ENCODE results near the gene RDH14. TPM values are rescaled to one million over a fixed set of nuclear protein-coding genes. Genes with fewer than 3 reads are reported as not detected.
A peak's percentile ranks its signal among the peaks of the same experiment; 100 is the strongest.

RDH14 gene
- total and polyA plus RNA-seq, 4 experiments from 2014 or later, result 18.0 to 42.6 (median 30.7) TPM

DNA sequence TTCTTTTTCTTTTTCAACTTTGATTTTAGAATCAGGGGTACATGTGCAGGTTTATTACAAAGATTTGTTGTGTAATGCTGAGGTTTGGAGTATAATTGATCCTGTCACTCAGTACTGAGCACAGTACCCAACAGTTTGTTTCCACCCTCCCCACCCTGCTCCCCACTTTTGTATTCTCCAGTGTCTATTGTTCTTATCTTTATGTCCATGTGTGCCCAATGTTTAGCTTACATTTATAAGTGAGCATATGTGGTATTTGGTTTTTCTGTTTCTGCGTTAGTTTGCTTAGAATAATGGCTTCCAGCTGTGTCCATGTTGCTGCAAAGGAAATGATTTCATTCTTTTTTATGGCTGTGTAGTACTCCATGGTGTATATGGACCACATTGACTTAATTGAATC is 43.1 kb downstream of the RDH14 start:
- no peaks in the 10 kb centered on the region for H3K36me3 ChIP-seq (ENCODE audit: insufficient read depth, low read length)
- POLR2A ChIA-PET (ENCODE audit: partially characterized antibody), result no interaction called here
- peaks cover 4% of the 10 kb centered on the region for H3K27me3 ChIP-seq (ENCODE audit: insufficient read depth, low read length)
- Mint-ChIP-seq H3K4me3 (no peak overlapping the region), H3K9me3 (no peaks in the 10 kb centered on the region), H3K27ac (peak overlapping the region in 1 of 7 donors; percentile 49), H3K4me1 (no peaks in the 10 kb centered on the region), H3K27me3 (peaks cover 21 to 22% of the 10 kb centered on the region in 2 donors), H3K36me3 (no peaks in the 10 kb centered on the region)
- CTCF ChIA-PET (ENCODE audit: partially characterized antibody), result interaction anchor here (1.0 to 8.1 kb wide), 4 partner anchors 9 to 1357 kb away, joined by 3 to 151 read pairs (median 4); no protein-coding TSS in a partner anchor
- intact Hi-C loops (cut with micrococcal nuclease), result no loop called here
- no peak overlapping the region for H3K27ac ChIP-seq (ENCODE audit: low read depth, low read length)
- no peaks in the 10 kb centered on the region for H3K9me3 ChIP-seq (ENCODE audit: control insufficient read depth in 1 of 2, low read length in 2 of 2)
- H3K4me1 ChIP-seq (ENCODE audit: insufficient read depth, low read length), result no peaks in the 10 kb centered on the region
- no peak overlapping the region for H3K4me3 ChIP-seq (ENCODE audit: low read length in 2 of 2)
- DNase-seq, result no peak

DNA sequence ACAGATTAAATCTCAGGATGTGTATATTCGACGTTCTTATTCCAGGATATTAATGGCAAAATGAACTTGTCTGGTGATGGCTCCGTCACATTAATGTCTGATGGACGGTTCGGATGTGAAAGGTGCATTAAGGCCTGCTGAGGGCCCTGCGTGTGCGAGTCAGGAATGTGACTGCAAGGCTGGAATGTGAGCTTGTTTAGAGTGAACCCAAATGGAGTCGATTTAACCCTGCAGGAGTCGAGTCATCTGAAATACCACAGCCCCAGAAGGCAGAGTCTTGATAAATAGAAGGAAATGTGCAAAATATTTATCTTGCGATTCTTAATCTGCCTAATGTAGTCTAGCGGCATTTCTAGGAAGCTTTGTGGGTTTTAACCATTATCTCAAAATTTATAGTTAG is 44.3 kb downstream of the RDH14 start:
- H3K27me3 ChIP-seq (ENCODE audit: insufficient read depth, low read length), result peaks cover 4% of the 10 kb centered on the region
- no peaks in the 10 kb centered on the region for H3K9me3 ChIP-seq (ENCODE audit: control insufficient read depth in 1 of 2, low read length in 2 of 2)
- H3K4me1 Mint-ChIP-seq, result no peaks in the 10 kb centered on the region
- H3K27me3 Mint-ChIP-seq, result peaks cover 22 to 24% of the 10 kb centered on the region in 2 donors
- intact Hi-C loops (cut with micrococcal nuclease), result no loop called here
- ChIA-PET CTCF (ENCODE audit: partially characterized antibody) (interaction anchor here (8.1 kb wide), 1 partner anchor 1348 kb away, joined by 151 read pairs; no protein-coding TSS in a partner anchor), POLR2A (ENCODE audit: partially characterized antibody) (no interaction called here)
- no peak overlapping the region for H3K27ac Mint-ChIP-seq
- no peak overlapping the region for H3K27ac ChIP-seq (ENCODE audit: low read depth, low read length)
- no peaks in the 10 kb centered on the region for H3K36me3 ChIP-seq (ENCODE audit: insufficient read depth, low read length)
- no peak overlapping the region for H3K4me3 ChIP-seq (ENCODE audit: low read length in 2 of 2)
- no peak overlapping the region for H3K4me3 Mint-ChIP-seq
- H3K9me3 Mint-ChIP-seq, result no peaks in the 10 kb centered on the region
- H3K36me3 Mint-ChIP-seq, result no peaks in the 10 kb centered on the region
- no peaks in the 10 kb centered on the region for H3K4me1 ChIP-seq (ENCODE audit: insufficient read depth, low read length)
- DNase-seq, result no peak

DNA sequence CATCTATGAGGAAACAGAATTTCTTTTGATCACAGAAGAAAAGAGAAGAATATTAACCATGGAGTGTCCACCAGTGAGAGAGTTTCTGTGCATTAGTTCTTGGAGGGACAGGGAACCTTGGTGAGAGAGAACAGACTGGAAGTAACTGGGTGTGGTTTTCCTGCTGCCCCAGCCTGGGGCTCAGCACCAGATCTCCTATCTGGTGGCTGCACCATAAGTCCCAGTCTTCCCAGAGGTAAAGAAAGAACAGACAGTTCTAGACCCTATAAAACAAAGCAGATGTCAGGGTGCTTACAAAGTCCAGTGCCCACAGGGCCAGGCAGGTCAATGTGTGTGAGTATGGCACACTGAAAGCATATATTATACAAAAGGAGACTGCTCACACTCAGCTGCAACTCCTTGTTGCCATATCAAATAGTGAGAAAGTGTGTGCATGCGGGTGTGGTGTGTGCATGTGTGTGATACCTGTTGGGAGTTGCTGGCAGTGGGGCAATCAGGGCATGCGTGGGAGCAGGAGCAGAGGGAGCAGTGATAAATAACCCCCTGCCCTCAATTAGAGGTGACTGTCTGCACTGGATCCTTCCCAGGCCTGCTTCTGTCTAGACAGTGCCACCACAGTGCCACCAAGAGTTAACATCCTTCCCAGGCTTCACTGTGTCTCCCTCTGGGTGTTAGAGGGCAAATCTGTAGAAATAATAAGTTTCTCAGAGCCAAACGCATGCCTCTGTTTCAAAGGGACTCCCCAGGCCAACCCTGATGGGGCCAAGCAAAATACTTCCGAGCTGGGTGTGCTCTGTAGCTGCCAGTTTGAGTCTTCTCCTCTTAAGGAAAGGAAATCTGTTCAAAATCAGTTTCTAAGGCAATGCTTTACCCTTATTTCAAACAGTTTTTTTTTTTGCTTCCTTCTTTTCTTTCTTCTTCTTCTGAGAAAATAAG is 45.7 kb downstream of the RDH14 start:
- ChIA-PET POLR2A (ENCODE audit: partially characterized antibody) (no interaction called here), CTCF (ENCODE audit: partially characterized antibody) (interaction anchor here (8.1 kb wide), 1 partner anchor 1349 kb away, joined by 151 read pairs; no protein-coding TSS in a partner anchor)
- Histone ChIP-seq H3K27ac (ENCODE audit: low read depth, low read length) (no peak overlapping the region), H3K36me3 (ENCODE audit: insufficient read depth, low read length) (no peaks in the 10 kb centered on the region), H3K4me1 (ENCODE audit: insufficient read depth, low read length) (no peaks in the 10 kb centered on the region), H3K27me3 (ENCODE audit: insufficient read depth, low read length) (peaks cover 4% of the 10 kb centered on the region), H3K4me3 (ENCODE audit: low read length in 2 of 2) (no peak overlapping the region), H3K9me3 (ENCODE audit: control insufficient read depth in 1 of 2, low read length in 2 of 2) (no peaks in the 10 kb centered on the region)
- intact Hi-C loops (cut with micrococcal nuclease), result no loop called here
- Mint-ChIP-seq H3K27me3 (peaks cover 25 to 35% of the 10 kb centered on the region in 2 donors), H3K4me3 (no peak overlapping the region), H3K36me3 (no peaks in the 10 kb centered on the region), H3K9me3 (no peaks in the 10 kb centered on the region), H3K27ac (no peak overlapping the region), H3K4me1 (no peaks in the 10 kb centered on the region)
- no peak for DNase-seq

DNA sequence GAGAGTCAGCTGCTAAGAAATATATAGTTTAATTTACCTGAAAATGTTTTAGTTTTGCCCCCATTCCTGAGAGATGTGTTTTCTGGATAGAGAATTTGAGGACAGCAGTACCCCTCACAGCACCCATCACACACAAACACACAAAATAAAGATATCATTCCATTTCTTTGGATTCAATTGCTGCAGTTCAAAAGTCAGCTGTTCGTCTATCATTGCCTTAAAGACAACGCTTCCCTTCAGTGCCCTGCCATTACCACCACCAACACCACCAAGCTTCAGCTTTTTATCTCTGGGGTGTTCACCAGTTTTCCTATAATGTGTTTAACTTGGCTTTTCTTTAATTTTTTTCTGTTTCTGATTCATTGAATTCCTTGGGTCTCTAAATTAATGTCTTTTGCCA is 49.7 kb downstream of the RDH14 start:
- no peaks in the 10 kb centered on the region for H3K27me3 ChIP-seq (ENCODE audit: insufficient read depth, low read length)
- no peaks in the 10 kb centered on the region for H3K9me3 ChIP-seq (ENCODE audit: control insufficient read depth in 1 of 2, low read length in 2 of 2)
- Mint-ChIP-seq H3K9me3 (no peaks in the 10 kb centered on the region), H3K27ac (no peak overlapping the region), H3K27me3 (peaks cover 18 to 28% of the 10 kb centered on the region in 2 donors), H3K36me3 (no peaks in the 10 kb centered on the region), H3K4me3 (no peak overlapping the region), H3K4me1 (peaks cover 0 to 2% (median 0%) of the 10 kb centered on the region in 4 donors)
- no peak for DNase-seq
- no peak overlapping the region for H3K27ac ChIP-seq (ENCODE audit: low read depth, low read length)
- H3K4me1 ChIP-seq (ENCODE audit: insufficient read depth, low read length), result no peaks in the 10 kb centered on the region
- H3K4me3 ChIP-seq (ENCODE audit: low read length in 2 of 2), result no peak overlapping the region
- H3K36me3 ChIP-seq (ENCODE audit: insufficient read depth, low read length), result no peaks in the 10 kb centered on the region
- POLR2A ChIA-PET (ENCODE audit: partially characterized antibody), result no interaction called here
- intact Hi-C loops (cut with micrococcal nuclease), result no loop called here
- CTCF ChIA-PET (ENCODE audit: partially characterized antibody), result interaction anchor here (5.5 kb wide), 1 partner anchor 10 kb away, joined by 35 read pairs; no protein-coding TSS in a partner anchor

DNA sequence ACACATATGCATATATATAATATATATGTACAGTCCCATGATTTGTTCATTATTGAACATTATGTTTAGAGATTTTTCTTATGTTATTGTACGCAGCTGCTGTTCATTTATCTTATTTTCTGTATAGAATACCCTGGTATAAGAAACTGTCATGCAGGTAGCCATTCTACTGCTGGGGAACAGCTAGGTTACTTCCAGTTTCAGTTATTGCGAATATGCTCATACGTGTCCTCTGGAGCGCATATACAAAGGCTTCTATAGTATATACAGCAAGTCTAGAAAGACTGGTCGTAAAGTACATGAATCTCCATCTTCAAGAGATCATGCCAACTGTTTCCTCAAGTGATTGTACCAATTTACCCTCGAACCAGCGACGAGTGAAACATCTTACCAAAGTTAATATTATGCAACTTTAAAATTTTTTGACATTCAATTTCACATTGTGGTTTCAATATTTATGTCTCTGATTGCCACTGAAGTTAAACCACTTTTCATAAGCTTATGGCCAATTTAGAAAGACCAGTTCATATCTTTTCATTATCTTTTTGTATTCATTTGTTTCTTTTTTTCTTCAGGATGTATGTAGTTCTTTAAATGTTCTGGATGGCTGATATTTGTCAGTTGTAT is 53.5 kb downstream of the RDH14 start:
- H3K27me3 Mint-ChIP-seq, result peaks cover 19 to 28% of the 10 kb centered on the region in 2 donors
- CTCF ChIA-PET (ENCODE audit: partially characterized antibody), result interaction anchor here (1.3 kb wide), 1 partner anchor 13 kb away, joined by 5 read pairs; no protein-coding TSS in a partner anchor
- H3K36me3 Mint-ChIP-seq, result no peaks in the 10 kb centered on the region

DNA sequence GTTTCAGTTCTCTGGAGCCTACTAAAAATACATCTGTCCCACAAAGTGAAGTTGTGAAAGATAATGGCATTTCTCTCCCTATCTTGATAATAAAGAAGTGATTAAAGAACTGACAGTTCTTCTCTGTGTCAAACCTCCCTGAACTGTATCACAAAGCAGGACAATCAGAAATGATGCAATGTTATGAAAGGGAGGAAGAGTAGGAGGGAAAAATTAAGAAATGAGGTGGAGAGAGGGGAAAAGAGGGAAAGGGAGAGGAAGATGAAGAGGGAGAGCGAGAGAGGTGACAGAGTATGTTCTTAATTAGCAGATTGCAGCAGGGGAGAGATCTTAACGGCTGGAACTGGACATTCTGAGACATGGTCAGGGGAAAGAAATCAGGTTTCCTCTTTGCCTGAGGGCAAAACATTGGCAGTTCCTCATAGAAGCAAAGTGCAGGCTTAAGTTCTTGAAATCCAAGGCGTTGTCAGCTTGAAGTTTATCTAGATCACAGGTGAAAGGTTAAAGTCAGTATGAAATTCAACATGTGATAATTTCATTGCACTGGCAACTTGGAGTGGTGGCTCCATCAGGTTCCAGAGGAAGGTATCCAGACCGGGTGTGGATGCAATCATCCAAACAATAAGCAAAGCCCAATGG is 54.6 kb downstream of the RDH14 start:
- no peak overlapping the region for H3K4me3 ChIP-seq (ENCODE audit: low read length in 2 of 2)
- CTCF ChIA-PET (ENCODE audit: partially characterized antibody), result interaction anchor here (1.3 kb wide), 1 partner anchor 15 kb away, joined by 5 read pairs; no protein-coding TSS in a partner anchor
- Mint-ChIP-seq H3K36me3 (no peaks in the 10 kb centered on the region), H3K27ac (no peak overlapping the region), H3K9me3 (no peaks in the 10 kb centered on the region), H3K4me3 (no peak overlapping the region), H3K4me1 (peaks cover 0 to 2% (median 0%) of the 10 kb centered on the region in 4 donors), H3K27me3 (peaks cover 17 to 25% of the 10 kb centered on the region in 2 donors)
- no peaks in the 10 kb centered on the region for H3K36me3 ChIP-seq (ENCODE audit: insufficient read depth, low read length)
- no peak for DNase-seq
- no peak overlapping the region for H3K27ac ChIP-seq (ENCODE audit: low read depth, low read length)
- no peaks in the 10 kb centered on the region for H3K27me3 ChIP-seq (ENCODE audit: insufficient read depth, low read length)
- intact Hi-C loops (cut with micrococcal nuclease), result no loop called here
- POLR2A ChIA-PET (ENCODE audit: partially characterized antibody), result no interaction called here
- H3K9me3 ChIP-seq (ENCODE audit: control insufficient read depth in 1 of 2, low read length in 2 of 2), result no peaks in the 10 kb centered on the region
- no peaks in the 10 kb centered on the region for H3K4me1 ChIP-seq (ENCODE audit: insufficient read depth, low read length)

More for the DNA sequence above, 53.5 kb downstream of the RDH14 start:
- no peaks in the 10 kb centered on the region for H3K9me3 Mint-ChIP-seq
- no peaks in the 10 kb centered on the region for H3K36me3 ChIP-seq (ENCODE audit: insufficient read depth, low read length)
- no peak overlapping the region for H3K27ac ChIP-seq (ENCODE audit: low read depth, low read length)
- H3K4me1 Mint-ChIP-seq, result peaks cover 0 to 2% (median 0%) of the 10 kb centered on the region in 4 donors
- H3K9me3 ChIP-seq (ENCODE audit: control insufficient read depth in 1 of 2, low read length in 2 of 2), result no peaks in the 10 kb centered on the region
- no peak for DNase-seq
- no peaks in the 10 kb centered on the region for H3K27me3 ChIP-seq (ENCODE audit: insufficient read depth, low read length)
- no peak overlapping the region for H3K27ac Mint-ChIP-seq
- intact Hi-C loops (cut with micrococcal nuclease), result no loop called here
- no peaks in the 10 kb centered on the region for H3K4me1 ChIP-seq (ENCODE audit: insufficient read depth, low read length)
- H3K4me3 Mint-ChIP-seq, result no peak overlapping the region
- H3K4me3 ChIP-seq (ENCODE audit: low read length in 2 of 2), result no peak overlapping the region
- POLR2A ChIA-PET (ENCODE audit: partially characterized antibody), result interaction anchor here (0.7 kb wide), 1 partner anchor 1676 kb away, joined by 3 read pairs; no protein-coding TSS in a partner anchor

Measured in CD4-positive, alpha-beta memory T cell (primary cell).